GM23248 (cell line): ENCODE results near the gene AFTPH. TPM values are rescaled to one million over a fixed set of nuclear protein-coding genes. Genes with fewer than 3 reads are reported as not detected.

Experiments
- DNase-seq: peaks from one replicate; pipeline ENCODE4 v3.0.0-alpha.2; 2015
- H2AFZ ChIP-seq: fragments of 200-600 bp; sonication (generic); 2 replicates; pipeline ENCODE4 v1.6.1; 2016; ENCODE audit warnings: antibody characterized with exemption
- H3F3A ChIP-seq: fragments of 200-600 bp; sonication (generic); 2 replicates; pipeline ENCODE4 v1.6.1; 2016; ENCODE audit warnings: mild to moderate bottlenecking, antibody characterized with exemption, mixed run types; ENCODE audit not compliant: insufficient read depth
- H3K27ac ChIP-seq: fragments of 200-600 bp; sonication (generic); 2 replicates; pipeline ENCODE4 v1.5.1; 2016; ENCODE audit warnings: mild to moderate bottlenecking
- H3K27me3 ChIP-seq: fragments of 200-600 bp; sonication (generic); replicated peaks from 2 replicates; pipeline ENCODE4 v1.6.1; 2016; ENCODE audit warnings: mild to moderate bottlenecking; ENCODE audit not compliant: insufficient read depth
- H3K36me3 ChIP-seq: fragments of 200-600 bp; sonication (generic); 2 replicates; pipeline ENCODE4 v1.6.1; 2016; ENCODE audit warnings: low read depth, mild to moderate bottlenecking
- H3K4me1 ChIP-seq: fragments of 200-600 bp; sonication (generic); 2 replicates; pipeline ENCODE4 v1.6.1; 2016; ENCODE audit warnings: mild to moderate bottlenecking; ENCODE audit not compliant: insufficient read depth
- H3K4me2 ChIP-seq: fragments of 200-600 bp; sonication (generic); one replicate; pipeline ENCODE4 v1.6.1; 2016; ENCODE audit warnings: mild to moderate bottlenecking; ENCODE audit not compliant: unreplicated experiment
- H3K4me3 ChIP-seq: fragments of 200-600 bp; sonication (generic); 2 replicates; pipeline ENCODE4 v1.5.1; 2016; ENCODE audit warnings: mild to moderate bottlenecking
- H3K79me2 ChIP-seq: fragments of 200-600 bp; sonication (generic); 2 replicates; pipeline ENCODE4 v1.6.1; 2016; ENCODE audit warnings: mild to moderate bottlenecking; ENCODE audit not compliant: insufficient read depth
- H3K9ac ChIP-seq: fragments of 200-600 bp; sonication (generic); 2 replicates; pipeline ENCODE4 v1.6.1; 2016; ENCODE audit warnings: mild to moderate bottlenecking
- H3K9me2 ChIP-seq: fragments of 200-600 bp; sonication (generic); 2 replicates; pipeline ENCODE4 v1.6.1; 2016; ENCODE audit warnings: mixed run types, mild to moderate bottlenecking, moderate library complexity; ENCODE audit not compliant: insufficient read depth
- H3K9me3 ChIP-seq: fragments of 200-600 bp; sonication (generic); one replicate; pipeline ENCODE4 v1.6.1; 2017; ENCODE audit warnings: low read depth
- H4K20me1 ChIP-seq: fragments of 200-600 bp; sonication (generic); 2 replicates; pipeline ENCODE4 v1.6.0; 2016; ENCODE audit not compliant: insufficient read depth
- EZH2 ChIP-seq: fragments of 200-600 bp; sonication (generic); IDR thresholded peaks from 2 replicates; pipeline ENCODE4 v1.6.1; 2018; ENCODE audit warnings: antibody characterized with exemption, mild to moderate bottlenecking; ENCODE audit not compliant: insufficient read depth, poor library complexity, severe bottlenecking
- EZH2phosphoT487 ChIP-seq: fragments of 200-600 bp; sonication (generic); IDR thresholded peaks from 2 replicates; pipeline ENCODE4 v1.6.1; 2018; ENCODE audit warnings: antibody characterized with exemption, moderate library complexity, mild to moderate bottlenecking, low read depth; ENCODE audit not compliant: insufficient read depth
- WGBS, 2 experiments: methylation state at CpG; one replicate each; pipeline ENCODE4 v1.1.6; 2015 to 2017; ENCODE audit warnings: low lambda C conversion rate in 2 of 2, low coverage in 1 of 2; ENCODE audit errors: missing lambda C conversion rate in 2 of 2; 5-methylcytosine and 5-hydroxymethylcytosine counted together
- in situ Hi-C: fragments of 300-500 bp; cut with MboI; formaldehyde crosslinking; loops from 2 replicates; pipeline ENCODE4 v1.15.0; 2020
- polyA plus RNA-seq: library from polyadenylated mRNA; unstranded; fragments of >200 nt; fragmentation: Nextera tagmentation; extraction: Ambion mirVana; gene quantifications from 2 replicates; pipeline ENCODE4 v1.2.1, GENCODE V29; 2016
- total RNA-seq: library from RNA; depleted of rRNA; stranded (reverse); fragments of >200 nt; shearing (Covaris generic); gene quantifications from 2 replicates; pipeline ENCODE4 v1.2.3, GENCODE V29; 2014

Gene AFTPH
- total and polyA plus RNA-seq, 2 experiments from 2014 or later: 8.8 to 26.2 TPM

DNA sequence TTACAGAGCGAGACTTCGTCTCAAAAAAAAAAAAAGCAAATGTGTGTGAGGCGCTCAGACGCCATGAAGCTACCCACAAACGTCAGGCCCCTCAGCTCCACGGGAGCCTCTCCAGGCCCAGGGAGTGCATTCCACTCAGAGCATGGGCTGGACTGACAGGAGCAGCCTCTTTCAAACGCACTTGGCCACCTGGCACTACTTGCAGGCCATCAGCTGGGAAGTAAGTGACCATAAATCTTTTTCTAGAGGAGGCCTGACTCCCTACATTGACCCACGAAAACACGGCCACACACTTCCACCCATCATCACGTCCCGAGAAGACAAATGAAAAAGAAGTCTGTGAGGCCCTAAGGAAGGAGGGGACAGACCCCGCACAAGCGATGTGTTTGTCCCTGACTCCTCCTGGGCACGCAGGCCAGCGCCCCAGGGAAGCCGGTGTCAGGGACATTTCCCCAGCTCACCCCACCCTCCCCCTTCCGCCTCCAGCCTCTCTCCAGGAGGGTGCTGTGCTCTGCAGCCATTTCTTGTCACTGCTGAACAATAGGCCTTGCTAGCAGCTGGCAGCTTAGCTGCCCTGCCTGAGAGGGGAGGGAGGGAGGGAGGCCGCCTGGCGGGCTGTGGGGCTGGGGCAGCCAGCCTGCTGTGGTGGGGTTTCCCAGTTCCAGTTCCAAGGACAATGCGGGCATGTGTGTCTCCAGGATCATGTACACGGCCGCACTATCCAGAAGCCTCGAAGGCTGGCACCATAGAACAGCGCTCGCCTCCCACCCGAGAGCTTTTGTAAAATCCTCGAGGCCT, 103.0 kb downstream of the AFTPH start:
- Histone ChIP-seq H3K4me3 (no peak overlapping the region), H3K36me3 (peaks cover 6% of the 10 kb centered on the region; the same call in 1 of the 2 replicates), H3K9ac (no peak overlapping the region), H3K27ac (no peak overlapping the region), H3K79me2 (peaks cover 27% of the 10 kb centered on the region), H3K27me3 (no peaks in the 10 kb centered on the region), H3K4me2 (no peak overlapping the region), H3K9me2 (no peaks in the 10 kb centered on the region), H3K9me3 (no peaks in the 10 kb centered on the region), H3F3A (peaks cover 17% of the 10 kb centered on the region), H2AFZ (no peak overlapping the region), H3K4me1 (no peaks in the 10 kb centered on the region), H4K20me1 (0 out of 2 replicates have a peak, but pooled peaks cover 5% of the 10 kb centered on the region)
- in situ Hi-C loops: no loop called here
- no peak for DNase-seq
- TF ChIP-seq EZH2phosphoT487 (no peak), EZH2 (no peak)
- WGBS, 2 experiments: 64 to 65% methylated on average over 21 to 27 of the region's 27 CpGs

DNA sequence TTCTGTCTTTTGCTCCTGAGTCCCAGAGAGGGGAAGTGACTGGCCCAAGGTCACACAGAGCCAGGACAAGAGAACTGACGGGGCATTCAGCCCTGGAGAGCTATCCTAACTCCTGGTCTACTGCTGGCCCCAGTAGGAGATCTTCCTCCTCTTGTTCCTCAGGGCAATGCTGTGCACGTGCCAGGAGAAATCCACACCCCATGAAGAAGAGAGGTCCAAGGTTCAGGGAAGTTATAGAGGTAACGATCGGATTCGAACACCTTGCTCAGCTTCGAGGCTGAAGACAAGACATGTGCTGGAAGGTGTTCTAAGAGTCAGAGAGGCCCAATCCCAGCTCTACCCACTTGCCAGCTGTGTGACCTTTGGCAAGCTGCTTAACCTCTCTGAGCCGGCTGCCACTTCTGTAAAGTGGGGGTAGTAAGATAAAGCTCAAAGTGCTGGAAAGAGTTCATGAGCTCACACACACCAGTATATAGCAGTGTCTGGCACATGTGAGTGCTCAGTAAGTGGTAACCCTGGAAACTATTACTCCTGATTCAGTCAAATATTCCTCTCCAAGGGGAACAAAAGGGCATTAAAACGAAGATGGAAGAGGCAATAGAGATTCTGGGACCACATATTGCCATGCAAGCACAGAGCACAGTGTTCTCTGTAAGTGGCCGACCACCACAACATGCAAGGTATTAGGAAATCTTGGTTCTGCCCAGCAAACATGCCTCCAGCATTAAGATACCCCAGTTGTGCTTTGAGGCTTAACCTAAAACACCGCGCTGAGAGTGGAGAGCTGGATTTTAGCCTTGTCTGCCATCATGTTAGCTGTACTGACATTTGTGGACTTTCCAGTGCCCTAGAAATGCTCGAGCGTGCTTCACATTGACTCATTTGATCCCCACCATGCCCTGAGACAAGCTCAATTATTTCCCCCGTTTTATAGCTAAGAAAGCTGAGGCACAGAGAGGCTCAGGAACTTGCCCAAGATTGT, 104.0 kb downstream of the AFTPH start:
- in situ Hi-C loops: no loop called here
- no peaks in the 10 kb centered on the region for H3K27me3 ChIP-seq
- no peak overlapping the region for H3K4me2 ChIP-seq
- peaks cover 11% of the 10 kb centered on the region; the same call in 1 of the 2 replicates for H4K20me1 ChIP-seq
- TF ChIP-seq EZH2phosphoT487 (no peak), EZH2 (no peak)
- no peak overlapping the region for H3K27ac ChIP-seq
- peaks cover 16% of the 10 kb centered on the region for H3K36me3 ChIP-seq
- H3K9me3 ChIP-seq: no peaks in the 10 kb centered on the region
- H3K9ac ChIP-seq: no peak overlapping the region
- peaks cover 27% of the 10 kb centered on the region for H3F3A ChIP-seq
- peaks cover 10% of the 10 kb centered on the region for H3K4me1 ChIP-seq
- H3K79me2 ChIP-seq: peaks cover 37% of the 10 kb centered on the region
- no peaks in the 10 kb centered on the region for H3K9me2 ChIP-seq
- DNase-seq: no peak
- H2AFZ ChIP-seq: no peak overlapping the region
- WGBS, 2 experiments: 79 to 80% methylated on average over 14 of the region's 14 CpGs
- H3K4me3 ChIP-seq: no peak overlapping the region

DNA sequence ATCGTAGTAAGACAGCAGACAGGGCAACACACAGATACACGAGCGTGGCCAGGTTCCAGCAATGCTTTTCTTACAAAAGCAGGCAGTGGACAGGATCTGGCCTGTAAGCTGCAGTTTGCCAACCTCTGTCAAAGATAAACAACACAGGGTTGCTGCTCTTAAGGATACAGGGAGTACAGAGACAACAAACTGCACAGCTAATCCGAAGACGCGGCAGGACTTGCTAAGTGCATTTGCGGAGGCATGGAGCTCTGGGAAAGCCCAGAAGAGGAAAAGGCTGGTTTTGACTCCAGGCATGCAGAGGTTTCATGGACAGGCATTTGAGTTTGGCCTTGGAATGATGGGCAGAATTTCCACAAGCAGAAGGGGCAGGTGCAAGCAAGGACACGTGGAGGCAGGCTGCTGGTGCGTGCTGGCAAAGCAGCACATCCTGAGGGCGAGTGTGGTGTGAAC, 105.2 kb downstream of the AFTPH start:
- Histone ChIP-seq H3K4me3 (no peak overlapping the region), H3K9me2 (no peaks in the 10 kb centered on the region), H3K9me3 (no peaks in the 10 kb centered on the region), H3F3A (peaks cover 33% of the 10 kb centered on the region), H2AFZ (no peak overlapping the region), H4K20me1 (peaks cover 15% of the 10 kb centered on the region), H3K27me3 (no peaks in the 10 kb centered on the region), H3K4me2 (no peak overlapping the region), H3K36me3 (peaks cover 27% of the 10 kb centered on the region), H3K79me2 (peaks cover 49% of the 10 kb centered on the region), H3K9ac (no peak overlapping the region), H3K4me1 (peaks cover 17% of the 10 kb centered on the region), H3K27ac (no peak overlapping the region)
- DNase-seq: no peak
- in situ Hi-C loops: no loop called here
- TF ChIP-seq EZH2 (no peak), EZH2phosphoT487 (no peak)
- 82 to 83% methylated on average over 10 of the region's 10 CpGs for WGBS, 2 experiments

DNA sequence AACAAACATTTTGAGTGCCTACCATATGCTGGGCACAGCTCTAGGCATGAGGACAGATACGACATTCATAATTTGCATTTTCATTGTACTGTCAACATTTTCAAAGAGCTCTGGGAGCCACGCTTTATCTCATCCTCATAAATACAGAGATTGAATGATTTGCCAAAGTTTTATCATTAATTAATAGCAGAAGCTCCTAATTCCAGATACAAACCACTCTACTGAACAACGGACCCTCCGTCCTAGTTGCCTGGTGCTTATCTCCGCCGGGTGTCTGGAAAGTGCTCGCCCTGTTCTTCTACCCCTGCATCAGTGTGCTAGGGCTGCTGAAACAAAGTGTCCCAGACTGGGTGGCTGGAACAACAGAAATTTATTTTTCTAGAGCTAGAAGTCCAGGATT, 105.7 kb downstream of the AFTPH start:
- H3K4me2 ChIP-seq: no peak overlapping the region
- WGBS, 2 experiments: 94 to 96% methylated on average over 7 of the region's 7 CpGs
- no peaks in the 10 kb centered on the region for H3K9me2 ChIP-seq
- no peaks in the 10 kb centered on the region for H3K9me3 ChIP-seq
- no peaks in the 10 kb centered on the region for H3K27me3 ChIP-seq
- in situ Hi-C loops: no loop called here
- H2AFZ ChIP-seq: no peak overlapping the region
- peaks cover 20% of the 10 kb centered on the region for H4K20me1 ChIP-seq
- peaks cover 17% of the 10 kb centered on the region for H3K4me1 ChIP-seq
- peaks cover 54% of the 10 kb centered on the region for H3K79me2 ChIP-seq
- no peak for TF ChIP-seq EZH2
- no peak for TF ChIP-seq EZH2phosphoT487
- H3K36me3 ChIP-seq: peaks cover 32% of the 10 kb centered on the region
- no peak overlapping the region for H3K4me3 ChIP-seq
- no peak overlapping the region for H3K9ac ChIP-seq
- H3F3A ChIP-seq: peaks cover 33% of the 10 kb centered on the region
- no peak overlapping the region for H3K27ac ChIP-seq
- DNase-seq: no peak
